IMR-90 (cell line): ENCODE results near the gene CCDC142. TPM values are rescaled to one million over a fixed set of nuclear protein-coding genes. Genes with fewer than 3 reads are reported as not detected.

Experiments
- ATAC-seq: fragments of 200-7000 bp; cut with Tn5 transposase; 2 replicates; pipeline ENCODE4 v1.9.1; 2020; ENCODE audit warnings: low read depth, mild to moderate bottlenecking, moderate library complexity
- BruUV-seq: library from RNA; stranded (reverse); fragments of 400-500 nt; replicated peaks from 2 replicates; lab custom pipeline; 2021; lab: Mats Ljungman, UMichigan
- CTCF ChIA-PET: fragments of 300-600 bp; formaldehyde crosslinking; extraction: SDS; loops from one replicate; lab custom pipeline; 2021; ENCODE audit warnings: antibody characterized with exemption; lab: Yijun Ruan, JAX
- POLR2A ChIA-PET: fragments of 300-600 bp; sonication (Branson Sonifier 250); formaldehyde crosslinking; loops from one replicate; lab custom pipeline; 2022; ENCODE audit warnings: antibody characterized with exemption; ENCODE audit not compliant: unreplicated experiment; lab: Charles Lee
- DNase-seq: peaks from one replicate; pipeline ENCODE4 v3.0.0; 2013
- H2AFZ ChIP-seq: replicated peaks from 2 replicates; pipeline ENCODE3; 2013; ENCODE audit warnings: low read length, mild to moderate bottlenecking; ENCODE audit not compliant: poor library complexity
- H2AK5ac ChIP-seq: 2 replicates; pipeline ENCODE4 v1.6.1; 2013; ENCODE audit warnings: low read depth, low read length, inconsistent platforms
- H2AK9ac ChIP-seq: replicated peaks from 2 replicates; pipeline ENCODE3; 2013; ENCODE audit warnings: mild to moderate bottlenecking, low read depth, low read length, moderate library complexity; ENCODE audit not compliant: poor library complexity
- H2BK120ac ChIP-seq: 2 replicates; pipeline ENCODE4 v1.6.1; 2013; ENCODE audit warnings: low read depth, low read length, inconsistent platforms
- H2BK15ac ChIP-seq: 3 replicates; pipeline ENCODE4 v1.6.1; 2013; ENCODE audit warnings: low read depth, low read length, inconsistent platforms
- H2BK20ac ChIP-seq: 2 replicates; pipeline ENCODE4 v1.6.1; 2013; ENCODE audit warnings: low read depth, mild to moderate bottlenecking, inconsistent platforms, low read length, moderate library complexity
- H2BK5ac ChIP-seq: 2 replicates; pipeline ENCODE4 v1.6.1; 2013; ENCODE audit warnings: mild to moderate bottlenecking, low read depth, low read length, inconsistent platforms; ENCODE audit not compliant: poor library complexity, severe bottlenecking
- H3K14ac ChIP-seq: replicated peaks from 2 replicates; pipeline ENCODE4 v1.6.1; 2013; ENCODE audit warnings: low read depth, low read length, inconsistent platforms
- H3K18ac ChIP-seq: 2 replicates; pipeline ENCODE4 v1.6.1; 2013; ENCODE audit warnings: low read depth, low read length, control low read depth
- H3K23ac ChIP-seq: 2 replicates; pipeline ENCODE4 v1.6.1; 2013; ENCODE audit warnings: low read depth, low read length, inconsistent platforms
- H3K27ac ChIP-seq: 2 replicates; pipeline ENCODE4 v1.5.1; 2013; ENCODE audit warnings: mild to moderate bottlenecking, control low read depth, low read length; ENCODE audit not compliant: insufficient read depth
- H3K27me3 ChIP-seq: 2 replicates; pipeline ENCODE4 v1.6.1; 2013; ENCODE audit warnings: low read length; ENCODE audit not compliant: control insufficient read depth, insufficient read depth
- H3K36me3 ChIP-seq: 2 replicates; pipeline ENCODE4 v1.6.1; 2013; ENCODE audit warnings: low read length, mixed read lengths; ENCODE audit not compliant: control insufficient read depth, insufficient read depth
- H3K4ac ChIP-seq: 2 replicates; pipeline ENCODE4 v1.6.1; 2013; ENCODE audit warnings: low read depth, low read length, inconsistent platforms
- H3K4me1 ChIP-seq: 2 replicates; pipeline ENCODE4 v1.6.1; 2013; ENCODE audit warnings: low read length, mixed read lengths; ENCODE audit not compliant: control insufficient read depth, insufficient read depth
- H3K4me2 ChIP-seq: 2 replicates; pipeline ENCODE4 v1.6.1; 2013; ENCODE audit warnings: low read depth, mild to moderate bottlenecking, control low read depth, low read length, moderate library complexity
- H3K4me3 ChIP-seq: 2 replicates; pipeline ENCODE4 v1.5.1; 2013; ENCODE audit warnings: low read depth, mild to moderate bottlenecking, control low read depth, low read length, moderate library complexity; ENCODE audit not compliant: insufficient read depth
- H3K56ac ChIP-seq: 2 replicates; pipeline ENCODE4 v1.6.1; 2013; ENCODE audit warnings: low read length, inconsistent platforms; ENCODE audit not compliant: insufficient read depth; ENCODE audit errors: extremely low read depth
- H3K79me1 ChIP-seq, 2 experiments: 2 replicates each; pipeline ENCODE4 v1.6.1; 2013; ENCODE audit warnings: low read length in 2 of 2, inconsistent platforms in 1 of 2, low read depth in 1 of 2
- H3K9ac ChIP-seq: 2 replicates; pipeline ENCODE4 v1.6.1; 2013; ENCODE audit warnings: low read depth, low read length, control low read depth
- H3K9me1 ChIP-seq: 2 replicates; pipeline ENCODE4 v1.6.1; 2013; ENCODE audit warnings: low read length, inconsistent platforms; ENCODE audit not compliant: insufficient read depth
- H3K9me3 ChIP-seq: 2 replicates; pipeline ENCODE4 v1.6.1; 2013; ENCODE audit warnings: low read length; ENCODE audit not compliant: control insufficient read depth, insufficient read depth
- H4K20me1 ChIP-seq: 2 replicates; pipeline ENCODE4 v1.6.1; 2013; ENCODE audit warnings: low read length, inconsistent platforms; ENCODE audit not compliant: insufficient read depth
- H4K5ac ChIP-seq: 2 replicates; pipeline ENCODE4 v1.6.1; 2013; ENCODE audit warnings: mild to moderate bottlenecking, low read depth, low read length, control low read depth
- H4K8ac ChIP-seq, 2 experiments: 2 replicates each; pipeline ENCODE4 v1.6.1; 2013; ENCODE audit warnings: low read depth in 2 of 2, low read length in 2 of 2, control low read depth in 1 of 2, inconsistent platforms in 1 of 2
- H4K91ac ChIP-seq: 2 replicates; pipeline ENCODE4 v1.6.1; 2013; ENCODE audit warnings: low read depth, low read length, inconsistent platforms; ENCODE audit not compliant: insufficient read depth
- BHLHE40 ChIP-seq: fragments of 150-350 bp; IDR thresholded peaks from 2 replicates; pipeline ENCODE4 v1.6.1; 2016; ENCODE audit warnings: mild to moderate bottlenecking, low read depth, low read length
- CEBPB ChIP-seq: IDR thresholded peaks from 2 replicates; pipeline ENCODE4 v1.6.1; 2012; ENCODE audit warnings: low read depth, low read length, improper control_type of control experiment
- CHD1 ChIP-seq: IDR thresholded peaks from 2 replicates; pipeline ENCODE4 v1.6.1; 2012; ENCODE audit warnings: low read depth, low read length, improper control_type of control experiment
- FOS ChIP-seq: fragments of 150-350 bp; IDR thresholded peaks from 2 replicates; pipeline ENCODE4 v1.6.1; 2016; ENCODE audit warnings: low read depth, low read length
- NFE2L2 ChIP-seq: fragments of 150-350 bp; IDR thresholded peaks from 2 replicates; pipeline ENCODE4 v1.6.1; 2016; ENCODE audit warnings: low read depth, mild to moderate bottlenecking, low read length
- POLR2A ChIP-seq: IDR thresholded peaks from 2 replicates; pipeline ENCODE4 v1.6.1; 2012; ENCODE audit warnings: mild to moderate bottlenecking, low read depth, low read length
- RAD21 ChIP-seq: IDR thresholded peaks from 2 replicates; pipeline ENCODE4 v1.6.1; 2012; ENCODE audit warnings: low read length, improper control_type of control experiment
- SMC3 ChIP-seq: fragments of 150-350 bp; IDR thresholded peaks from 2 replicates; pipeline ENCODE4 v1.6.1; 2016; ENCODE audit warnings: low read depth, mild to moderate bottlenecking, antibody characterized with exemption, low read length, moderate library complexity
- WGBS, 2 experiments: methylation state at CpG; one replicate each; pipeline versions ENCODE4 v1.1.5 to v1.1.7; 2013; ENCODE audit warnings: missing lambda C conversion rate in 2 of 2; ENCODE audit not compliant: insufficient read length in 1 of 2; ENCODE audit errors: extremely low coverage in 2 of 2; 5-methylcytosine and 5-hydroxymethylcytosine counted together
- dilution Hi-C: fragments of 300-500 bp; cut with HindIII; formaldehyde crosslinking; loops from one replicate; pipeline ENCODE4 v1.14.3; 2018; ENCODE audit warnings: low sequenced_read_pairs; ENCODE audit not compliant: unreplicated experiment
- in situ Hi-C: fragments of 300-500 bp; cut with MboI; formaldehyde crosslinking; loops from 3 replicates; pipeline ENCODE4 v1.14.3; 2019; ENCODE audit warnings: low sequenced_read_pairs, inconsistent platforms, mixed read lengths
- intact Hi-C: fragments of 100-400 bp; cut with micrococcal nuclease; formaldehyde crosslinking; loops from 2 replicates; pipeline ENCODE4 v1.10.0; 2022
- polyA plus RNA-seq, 3 experiments: library from polyadenylated mRNA; depleted of rRNA; stranded (reverse); fragments of >200 nt; gene quantifications; 2 replicates each; pipeline ENCODE4 v1.2.3, GENCODE V29; 2012; ENCODE audit warnings: low replicate concordance in 1 of 3
- total RNA-seq: library from RNA; depleted of rRNA; stranded (reverse); fragments of >200 nt; gene quantifications from 2 replicates; pipeline ENCODE4 v1.2.3, GENCODE V29; 2012
- TF ChIP-seq, protein P1 (sequence below): conservative IDR thresholded peaks from 2 replicates; pipeline ENCODE4 v1.5.1; 2012; ENCODE audit warnings: mild to moderate bottlenecking, low read depth, low read length, improper control_type of control experiment

The CCDC142 gene
- total and polyA plus RNA-seq, 2 of the 4 experiments (the other 2 are of a cell fraction) = 8.4 to 14.0 TPM

GRCh38 chr2:74426181-74426758 is 56.5 kb downstream of the CCDC142 start:
- no peak overlapping the region for H2BK15ac ChIP-seq
- no peak overlapping the region for H3K4me3 ChIP-seq
- H3K4me2 ChIP-seq = no peak overlapping the region
- no peak overlapping the region for H3K56ac ChIP-seq
- H2BK5ac ChIP-seq = no peak overlapping the region
- no peaks in the 10 kb centered on the region for H3K27me3 ChIP-seq
- H2BK120ac ChIP-seq = no peak overlapping the region
- ChIA-PET CTCF (no interaction called here), POLR2A (no interaction called here)
- H2AK5ac ChIP-seq = no peak overlapping the region
- H3K9ac ChIP-seq = no peak overlapping the region
- H3K9me3 ChIP-seq = no peaks in the 10 kb centered on the region
- in situ Hi-C loops (no loop called here), intact Hi-C loops (no loop called here), dilution Hi-C loops (no loop called here)
- H2AFZ ChIP-seq = no peak overlapping the region
- peaks cover 60% of the 10 kb centered on the region for H3K36me3 ChIP-seq
- H3K23ac ChIP-seq = no peak overlapping the region
- H4K5ac ChIP-seq = no peak overlapping the region
- H3K27ac ChIP-seq = no peak overlapping the region
- no peak overlapping the region for H4K91ac ChIP-seq
- H4K8ac ChIP-seq = no peak overlapping the region
- DNase-seq (no peak), ATAC-seq (no peak)
- H3K14ac ChIP-seq = no peak overlapping the region
- no CpG with 5 or more reads among the region's 14 CpGs for WGBS, 2 experiments
- no peak overlapping the region for H3K4ac ChIP-seq
- H3K18ac ChIP-seq = no peak overlapping the region
- peaks cover 2 to 8% of the 10 kb centered on the region in 2 experiments; a peak in 2 of 4 replicates for H3K79me1 ChIP-seq
- no peak for TF ChIP-seq BHLHE40
- TF ChIP-seq, protein P1, sequence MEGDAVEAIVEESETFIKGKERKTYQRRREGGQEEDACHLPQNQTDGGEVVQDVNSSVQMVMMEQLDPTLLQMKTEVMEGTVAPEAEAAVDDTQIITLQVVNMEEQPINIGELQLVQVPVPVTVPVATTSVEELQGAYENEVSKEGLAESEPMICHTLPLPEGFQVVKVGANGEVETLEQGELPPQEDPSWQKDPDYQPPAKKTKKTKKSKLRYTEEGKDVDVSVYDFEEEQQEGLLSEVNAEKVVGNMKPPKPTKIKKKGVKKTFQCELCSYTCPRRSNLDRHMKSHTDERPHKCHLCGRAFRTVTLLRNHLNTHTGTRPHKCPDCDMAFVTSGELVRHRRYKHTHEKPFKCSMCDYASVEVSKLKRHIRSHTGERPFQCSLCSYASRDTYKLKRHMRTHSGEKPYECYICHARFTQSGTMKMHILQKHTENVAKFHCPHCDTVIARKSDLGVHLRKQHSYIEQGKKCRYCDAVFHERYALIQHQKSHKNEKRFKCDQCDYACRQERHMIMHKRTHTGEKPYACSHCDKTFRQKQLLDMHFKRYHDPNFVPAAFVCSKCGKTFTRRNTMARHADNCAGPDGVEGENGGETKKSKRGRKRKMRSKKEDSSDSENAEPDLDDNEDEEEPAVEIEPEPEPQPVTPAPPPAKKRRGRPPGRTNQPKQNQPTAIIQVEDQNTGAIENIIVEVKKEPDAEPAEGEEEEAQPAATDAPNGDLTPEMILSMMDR = no peak
- TF ChIP-seq RAD21 = no peak
- no peak for TF ChIP-seq NFE2L2
- no peak for TF ChIP-seq POLR2A
- no peak for TF ChIP-seq SMC3
- no peak for TF ChIP-seq CEBPB
- no peak for TF ChIP-seq CHD1
- TF ChIP-seq FOS = no peak
- no TSS peak for BruUV-seq
- no peak overlapping the region for H2AK9ac ChIP-seq
- peaks cover 5% of the 10 kb centered on the region for H3K9me1 ChIP-seq
- H4K20me1 ChIP-seq = 0 out of 2 replicates have a peak, but pooled peaks cover 3% of the 10 kb centered on the region
- H2BK20ac ChIP-seq = no peak overlapping the region
- H3K4me1 ChIP-seq = peaks cover 3% of the 10 kb centered on the region
